GM23338 (cell line): Measurements from ENCODE around the gene ITGB1BP1.

Experiments
- CREB1 ChIP-seq: fragments of 250-450 bp; sonication (Bioruptor Pico); IDR thresholded peaks from 2 replicates; pipeline ENCODE4 v1.5.0; 2020; ENCODE audit warnings: low read depth, mild to moderate bottlenecking, moderate library complexity
- CTCF ChIP-seq, 2 experiments: fragments of 200-600 bp in 1 of 2; sonication (generic) in 1 of 2; conservative IDR thresholded peaks; 2 replicates each; pipeline versions ENCODE4 v1.5.1 to v1.6.1; 2016 to 2017; ENCODE audit warnings: antibody characterized with exemption in 2 of 2, low read depth in 2 of 2, mild to moderate bottlenecking in 2 of 2, moderate library complexity in 1 of 2
- ETS1 ChIP-seq: IDR thresholded peaks from 2 replicates; pipeline ENCODE4 v1.6.1; 2016; ENCODE audit warnings: antibody characterized with exemption
- EZH2 ChIP-seq: fragments of 200-600 bp; sonication (generic); IDR thresholded peaks from one replicate; pipeline ENCODE4 v1.8.0; 2017; ENCODE audit warnings: antibody characterized with exemption, mild to moderate bottlenecking, low read depth; ENCODE audit not compliant: unreplicated experiment
- EZH2phosphoT487 ChIP-seq: fragments of 200-600 bp; sonication (generic); IDR thresholded peaks from one replicate; pipeline ENCODE4 v1.8.1; 2018; ENCODE audit warnings: antibody characterized with exemption; ENCODE audit not compliant: unreplicated experiment
- JUNB ChIP-seq: IDR thresholded peaks from one replicate; pipeline ENCODE4 v1.6.1; 2016; ENCODE audit warnings: antibody characterized with exemption; ENCODE audit not compliant: unreplicated experiment
- POLR2AphosphoS5 ChIP-seq: IDR thresholded peaks from 2 replicates; pipeline ENCODE4 v1.6.1; 2016; ENCODE audit warnings: antibody characterized with exemption, low read depth
- REST ChIP-seq: IDR thresholded peaks from one replicate; pipeline ENCODE4 v1.6.1; 2018; ENCODE audit warnings: antibody characterized with exemption; ENCODE audit not compliant: unreplicated experiment
- ZNF114 ChIP-seq: fragments of 250-450 bp; sonication (Bioruptor Pico); IDR thresholded peaks from 2 replicates; pipeline ENCODE4 v1.5.0; 2020; ENCODE audit warnings: mild to moderate bottlenecking, moderate library complexity
- ZNF331 ChIP-seq: fragments of 250-450 bp; sonication (Bioruptor Pico); IDR thresholded peaks from 2 replicates; pipeline ENCODE4 v1.5.0; 2020; ENCODE audit warnings: low read depth, mild to moderate bottlenecking, moderate library complexity

- TF ChIP-seq CTCF (conservative IDR thresholded peaks at IDR 0.05; ENCODE audit: low read depth in 2 of 2), result no peak
- no peak for TF ChIP-seq EZH2phosphoT487
- TF ChIP-seq REST, result no peak
- TF ChIP-seq POLR2AphosphoS5, result no peak
- TF ChIP-seq EZH2, result no peak
- TF ChIP-seq ZNF114, result no peak
- TF ChIP-seq ZNF331 (CRISPR knock-in tag), result no peak
- no peak for TF ChIP-seq CREB1 (CRISPR knock-in tag)
- TF ChIP-seq ETS1, result no peak
- TF ChIP-seq JUNB, result no peak
Measured at GRCh38 chr2:9420495-9420894, 2.8 kb downstream of the ITGB1BP1 start.
